ENCODE data around the gene STIP1.

The STIP1 gene

GRCh38 chr11:64203421-64204079, 17.6 kb downstream of the STIP1 start:
- no peak for DNase-seq

- DNase-seq: no peak
These were observed 18.1 kb downstream of the STIP1 start for GRCh38 chr11:64204080-64204440.

GRCh38 chr11:64204464-64204989, 18.6 kb downstream of the STIP1 start:
- DNase-seq: peak; percentile 67

- no peak for DNase-seq
These were observed 20.7 kb downstream of the STIP1 start, which contains the start of gene FERMT3 for GRCh38 chr11:64206457-64207255. Gene FERMT3 (plus strand): TSS chr11:64206721. CDS start chr11:64207365, 644 bp downstream.

- DNase-seq: no peak
These were observed 21.5 kb downstream of the STIP1 start for GRCh38 chr11:64207256-64208085.

- DNase-seq: no peak
These were observed 22.3 kb downstream of the STIP1 start for GRCh38 chr11:64208086-64208795.

- no peak for DNase-seq
These were observed 23.0 kb downstream of the STIP1 start for GRCh38 chr11:64208796-64209562.

GRCh38 chr11:64209563-64209843, 23.5 kb downstream of the STIP1 start:
- DNase-seq: no peak

GRCh38 chr11:64210301-64211020, 24.5 kb downstream of the STIP1 start:
- no peak for DNase-seq

GRCh38 chr11:64211181-64211872, 25.4 kb downstream of the STIP1 start:
- DNase-seq: no peak

GRCh38 chr11:64216879-64217278, 30.9 kb downstream of the STIP1 start:
- DNase-seq: no peak

- DNase-seq: no peak
These were observed 32.8 kb downstream of the STIP1 start for GRCh38 chr11:64218628-64219353.

GRCh38 chr11:64219354-64219684, 33.3 kb downstream of the STIP1 start:
- DNase-seq: no peak

GRCh38 chr11:64219755-64220154, 33.8 kb downstream of the STIP1 start:
- DNase-seq: no peak

- no peak for DNase-seq
These were observed 34.3 kb downstream of the STIP1 start for GRCh38 chr11:64220271-64220670.

- DNase-seq: no peak
These were observed 34.8 kb downstream of the STIP1 start for GRCh38 chr11:64220798-64221197.

- DNase-seq: no peak
These were observed 36.7 kb downstream of the STIP1 start for GRCh38 chr11:64222651-64223000.

GRCh38 chr11:64223001-64223651, 37.2 kb downstream of the STIP1 start:
- no peak for DNase-seq

- no peak for DNase-seq
These were observed 38.4 kb downstream of the STIP1 start for GRCh38 chr11:64224151-64224890.
